Measurements from ENCODE around the gene ROR1. TPM values are rescaled to one million over a fixed set of nuclear protein-coding genes. Genes with fewer than 3 reads are reported as not detected.

Gene ROR1
- total and polyA plus RNA-seq, 2 donors (not counting 3 experiments of a cell fraction or from before 2014, with no cell fraction given): 2.6 to 3.5 TPM

- Histone ChIP-seq H3K4me2 (ENCODE audit: insufficient read depth, low read length) (no peak overlapping the region), H3K79me2 (ENCODE audit: control insufficient read depth, insufficient read depth, low read length) (no peaks in the 10 kb centered on the region)
- POLR2A ChIA-PET: interaction anchor here (0.6 kb wide), 1 partner anchor 742 kb away, joined by 3 read pairs; no protein-coding TSS in a partner anchor
Measured at GRCh38 chr1:63877021-63877767, 103.4 kb downstream of the ROR1 start.

More at GRCh38 chr1:63877021-63877767, 103.4 kb downstream of the ROR1 start:
- Histone ChIP-seq H3K9me1 (replicated peaks; ENCODE audit: control insufficient read depth, extremely low read depth, insufficient read depth, low read length) (no peaks in the 10 kb centered on the region), H2AFZ (ENCODE audit: low read depth, low read length) (no peak overlapping the region), H3K4me1 (ENCODE audit: control insufficient read depth, extremely low read depth, insufficient read depth, low read length) (no peaks in the 10 kb centered on the region), H3K27me3 (ENCODE audit: control insufficient read depth in 2 of 2, insufficient read depth in 2 of 2, low read length in 2 of 2) (no peaks in the 10 kb centered on the region), H3K27ac (ENCODE audit: insufficient read depth, low read depth, low read length) (no peak overlapping the region), H3K9ac (replicated peaks; ENCODE audit: extremely low read depth, insufficient read depth, low read length) (no peak overlapping the region), H3K9me3 (replicated peaks; ENCODE audit: control insufficient read depth, insufficient read depth, low read length) (no peaks in the 10 kb centered on the region), H4K20me1 (replicated peaks; ENCODE audit: control insufficient read depth, extremely low read depth, insufficient read depth, low read length) (no peaks in the 10 kb centered on the region), H3K4me3 (replicated peaks in 1 of 3; ENCODE audit: insufficient read depth in 1 of 3, low read depth in 1 of 3, low read length in 3 of 3) (no peak overlapping the region), H3K36me3 (ENCODE audit: control insufficient read depth in 2 of 2, extremely low read depth in 1 of 2, insufficient read depth in 2 of 2, low read length in 2 of 2) (no peaks in the 10 kb centered on the region)
- no TSS peak for BruUV-seq (replicated peaks)
- FAIRE-seq (no peak), DNase-seq (ENCODE audit: low read depth, low spot score) (no peak)
- no peak for TF ChIP-seq POLR2AphosphoS5 (IDR thresholded peaks at IDR 0.05; ENCODE audit: insufficient read depth, low read depth, low read length)
- TF ChIP-seq MAX (IDR thresholded peaks at IDR 0.05; ENCODE audit: insufficient read depth, insufficient read length): no peak
- no peak for TF ChIP-seq FOS (IDR thresholded peaks at IDR 0.05; ENCODE audit: borderline replicate concordance, insufficient read depth, low read length)
- no peak for TF ChIP-seq MYC (IDR thresholded peaks at IDR 0.05; ENCODE audit: low read depth, low read length)
- TF ChIP-seq CTCF (IDR thresholded peaks at IDR 0.05; ENCODE audit: extremely low read depth in 1 of 2, insufficient read depth in 1 of 2, low read depth in 1 of 2, low read length in 2 of 2): no peak
- no peak for TF ChIP-seq JUN (IDR thresholded peaks at IDR 0.05; ENCODE audit: borderline replicate concordance, insufficient read depth, insufficient read length, low read depth)
- TF ChIP-seq POLR2A (IDR thresholded peaks at IDR 0.05; ENCODE audit: low read depth, low read length): no peak
- no peak for TF ChIP-seq GATA2 (IDR thresholded peaks at IDR 0.05; ENCODE audit: insufficient read depth, insufficient read length, low read depth, low read length)
- no peak for TF ChIP-seq EZH2 (IDR thresholded peaks at IDR 0.05; ENCODE audit: borderline replicate concordance, low read depth, low read length, severe bottlenecking)
- CTCF ChIA-PET: no interaction called here
- intact Hi-C loops (cut with micrococcal nuclease): no loop called here
- dilution Hi-C loops (cut with MboI; ENCODE audit: extremely low pct_ligation_motif_present, low sequenced_read_pairs): no loop called here

Data from endothelial cell of umbilical vein (primary cell).